Neural cell (in vitro differentiated cells): ENCODE data around the gene SETD5. TPM values are rescaled to one million over a fixed set of nuclear protein-coding genes. Genes with fewer than 3 reads are reported as not detected.

Experiments used
- H2AFZ ChIP-seq: fragments of 200-600, 300-800 bp; sonication (generic), shearing (Covaris generic); 2 replicates; pipeline ENCODE4 v1.6.0; 2014; ENCODE audit warnings: low read depth, mild to moderate bottlenecking, antibody characterized with exemption, low read length, moderate library complexity
- H3F3A ChIP-seq: fragments of 200-600 bp; shearing (Covaris generic); 2 replicates; pipeline ENCODE4 v1.6.1; 2016; ENCODE audit warnings: mild to moderate bottlenecking, moderate library complexity, mixed read lengths, antibody characterized with exemption, low read length; ENCODE audit not compliant: insufficient read depth, poor library complexity, severe bottlenecking
- H3K27ac ChIP-seq: fragments of 200-600, 300-800 bp; sonication (generic), shearing (Covaris generic); 2 replicates; pipeline ENCODE4 v1.5.1; 2014; ENCODE audit warnings: mild to moderate bottlenecking, low read length, moderate library complexity
- H3K27me3 ChIP-seq: fragments of 300-800, 200-600 bp; sonication (generic), shearing (Covaris generic); 2 replicates; pipeline ENCODE4 v1.6.0; 2014; ENCODE audit warnings: mild to moderate bottlenecking, low read depth, low read length, moderate library complexity; ENCODE audit not compliant: insufficient read depth
- H3K36me3 ChIP-seq: fragments of 300-800, 200-600 bp; sonication (generic), shearing (Covaris generic); 2 replicates; pipeline ENCODE4 v1.5.1; 2014; ENCODE audit warnings: mild to moderate bottlenecking, antibody characterized with exemption, low read length, moderate library complexity; ENCODE audit not compliant: insufficient read depth
- H3K4me2 ChIP-seq: fragments of 300-800, 200-600 bp; sonication (generic), shearing (Covaris generic); 2 replicates; pipeline ENCODE4 v1.6.0; 2014; ENCODE audit warnings: mild to moderate bottlenecking, low read length
- H3K4me3 ChIP-seq: fragments of 300-800, 200-600 bp; sonication (generic), shearing (Covaris generic); 2 replicates; pipeline ENCODE4 v1.5.1; 2014; ENCODE audit warnings: mild to moderate bottlenecking, low read length, moderate library complexity
- H3K79me2 ChIP-seq: fragments of 200-600 bp; shearing (Covaris generic); replicated peaks from 2 replicates; pipeline ENCODE4 v1.6.0; 2014; ENCODE audit warnings: mild to moderate bottlenecking, low read length, moderate library complexity; ENCODE audit not compliant: insufficient read depth
- H3K9ac ChIP-seq: fragments of 300-800, 200-600 bp; sonication (generic), shearing (Covaris generic); 2 replicates; pipeline ENCODE4 v1.6.1; 2016; ENCODE audit warnings: mild to moderate bottlenecking, low read length, mixed read lengths
- H3K9me2 ChIP-seq: fragments of 200-600 bp; shearing (Covaris generic); 2 replicates; pipeline ENCODE4 v1.6.1; 2016; ENCODE audit warnings: mild to moderate bottlenecking, low read length, mixed read lengths; ENCODE audit not compliant: insufficient read depth
- H3K9me3 ChIP-seq: fragments of 200-600, 300-800 bp; sonication (generic), shearing (Covaris generic); 2 replicates; pipeline ENCODE4 v1.6.1; 2016; ENCODE audit warnings: mild to moderate bottlenecking, mixed run types, low read length, moderate library complexity, mixed read lengths
- H4K20me1 ChIP-seq: fragments of 200-600 bp; shearing (Covaris generic); 2 replicates; pipeline ENCODE4 v1.6.1; 2016; ENCODE audit warnings: mild to moderate bottlenecking, mixed run types; ENCODE audit not compliant: insufficient read depth
- CTCF ChIP-seq: fragments of 450-650 bp; IDR thresholded peaks from 2 replicates; pipeline ENCODE4 v1.5.1; 2014; ENCODE audit warnings: antibody characterized with exemption, mild to moderate bottlenecking, moderate library complexity; ENCODE audit not compliant: poor library complexity, severe bottlenecking
- EP300 ChIP-seq: fragments of 450-650 bp; conservative IDR thresholded peaks from 2 replicates; pipeline ENCODE4 v1.6.1; 2014; ENCODE audit warnings: antibody characterized with exemption, mild to moderate bottlenecking, moderate library complexity; ENCODE audit not compliant: poor library complexity, severe bottlenecking
- EZH2 ChIP-seq: fragments of 200-600, 300-800 bp; shearing (Covaris generic), sonication (generic); IDR thresholded peaks from 2 replicates; pipeline ENCODE4 v1.6.1; 2014; ENCODE audit warnings: antibody characterized with exemption, low read length, borderline replicate concordance, mild to moderate bottlenecking; ENCODE audit not compliant: insufficient read depth, poor library complexity, severe bottlenecking
- MXI1 ChIP-seq: fragments of 450-650 bp; conservative IDR thresholded peaks from 2 replicates; pipeline ENCODE4 v1.6.1; 2014; ENCODE audit warnings: antibody characterized with exemption, mild to moderate bottlenecking; ENCODE audit not compliant: poor library complexity, severe bottlenecking
- POLR2AphosphoS5 ChIP-seq: IDR thresholded peaks from 2 replicates; pipeline ENCODE4 v1.6.1; 2012
- RAD21 ChIP-seq: fragments of 450-650 bp; conservative IDR thresholded peaks from 2 replicates; pipeline ENCODE4 v1.6.1; 2014; ENCODE audit warnings: antibody characterized with exemption, mild to moderate bottlenecking, moderate library complexity
- REST ChIP-seq: IDR thresholded peaks from 2 replicates; pipeline ENCODE4 v1.6.1; 2012; ENCODE audit warnings: borderline replicate concordance
- SMC3 ChIP-seq: fragments of 450-650 bp; conservative IDR thresholded peaks from 2 replicates; pipeline ENCODE4 v1.6.1; 2014; ENCODE audit warnings: antibody characterized with exemption, mild to moderate bottlenecking, moderate library complexity; ENCODE audit not compliant: poor library complexity
- TAF1 ChIP-seq: IDR thresholded peaks from 2 replicates; pipeline ENCODE4 v1.6.1; 2012; ENCODE audit warnings: low read depth
- polyA plus RNA-seq: library from polyadenylated mRNA; depleted of rRNA; stranded (reverse); fragments of >200 nt; gene quantifications from 2 replicates; pipeline ENCODE4 v1.2.3, GENCODE V29; 2014

SETD5 gene
- polyA plus RNA-seq, 1 donor from 2014 or later, result 38.0 TPM

- Histone ChIP-seq H4K20me1 (peaks cover 21% of the 10 kb centered on the region), H3K4me3 (peak overlapping the region; percentile 86), H3K36me3 (peaks cover 10% of the 10 kb centered on the region), H2AFZ (peak overlapping the region; percentile 48), H3F3A (peaks cover 6% of the 10 kb centered on the region), H3K4me2 (peak overlapping the region; percentile 90), H3K27ac (peak overlapping the region; percentile 94), H3K27me3 (no peaks in the 10 kb centered on the region), H3K79me2 (peaks cover 85% of the 10 kb centered on the region), H3K9ac (peak overlapping the region; percentile 91), H3K9me3 (no peaks in the 10 kb centered on the region), H3K9me2 (no peaks in the 10 kb centered on the region)
- peak; percentile 47 for TF ChIP-seq SMC3
- TF ChIP-seq POLR2AphosphoS5, result no peak
- TF ChIP-seq EZH2, result no peak
These were observed 1.7 kb upstream of the SETD5 start for GRCh38 chr3:9395570-9396300.

GRCh38 chr3:9396301-9396631, 1.1 kb upstream of the SETD5 start:
- H3K27ac ChIP-seq, result peak overlapping the region; percentile 94
- TF ChIP-seq SMC3 (no peak), EZH2 (no peak), REST (peak; percentile 87), POLR2AphosphoS5 (peak; percentile 8), MXI1 (no peak), TAF1 (no peak), RAD21 (no peak), CTCF (no peak), EP300 (peak; percentile 46)
- peak overlapping the region; percentile 86 for H3K4me3 ChIP-seq
- no peaks in the 10 kb centered on the region for H3K9me2 ChIP-seq
- peaks cover 6% of the 10 kb centered on the region for H3F3A ChIP-seq
- no peaks in the 10 kb centered on the region for H3K9me3 ChIP-seq
- peaks cover 8% of the 10 kb centered on the region for H3K36me3 ChIP-seq
- H2AFZ ChIP-seq, result peak overlapping the region; percentile 48
- H4K20me1 ChIP-seq, result peaks cover 20% of the 10 kb centered on the region
- peaks cover 85% of the 10 kb centered on the region for H3K79me2 ChIP-seq
- H3K27me3 ChIP-seq, result no peaks in the 10 kb centered on the region
- peak overlapping the region; percentile 90 for H3K4me2 ChIP-seq
- H3K9ac ChIP-seq, result peak overlapping the region; percentile 91
